ENCODE data around the gene LCAT.

Gene LCAT

DNA sequence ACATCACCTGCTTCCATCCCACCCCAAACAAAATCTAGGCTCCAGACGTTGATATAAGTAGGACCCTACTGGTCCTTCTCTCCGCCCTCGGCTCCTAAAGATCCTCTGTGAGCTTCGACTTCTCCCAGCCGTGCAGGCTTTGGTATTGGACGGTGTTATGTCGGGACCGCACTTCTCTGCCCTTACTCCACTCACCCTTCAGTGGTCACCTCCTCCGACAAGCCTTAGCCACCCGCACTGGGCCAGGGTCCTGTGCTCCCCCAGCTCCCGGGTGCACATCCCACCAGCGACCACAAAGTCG lies 8.9 kb downstream of the LCAT start:
- no peak for DNase-seq (ENCODE audit: low read depth, low spot score)
- H3K27ac ChIP-seq, result no peak overlapping the region

GRCh38 chr16:67934306-67935100 lies 9.4 kb downstream of the LCAT start:
- no peak for DNase-seq (ENCODE audit: low read depth, low spot score)
- no peak overlapping the region for H3K27ac ChIP-seq

DNA sequence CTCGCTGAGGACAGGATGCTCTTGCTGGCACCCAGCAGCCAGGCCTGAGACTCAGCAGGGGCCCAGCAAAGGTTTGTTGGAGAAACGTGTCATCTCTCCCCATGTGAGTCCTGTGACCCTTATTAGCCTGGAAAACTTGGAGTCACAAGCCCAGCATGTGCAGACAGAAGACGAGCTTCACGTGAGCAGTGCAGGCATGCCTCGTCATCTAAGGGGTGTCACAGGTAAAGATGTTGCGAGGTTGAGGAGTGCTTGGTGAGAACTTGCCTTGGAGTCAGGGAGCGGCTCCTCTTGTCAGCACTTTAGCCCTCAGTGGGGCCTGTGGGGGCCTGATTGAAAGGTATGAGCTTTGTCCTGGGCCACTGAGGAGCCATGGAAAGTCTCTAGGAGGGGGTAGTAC lies 10.1 kb downstream of the LCAT start:
- no peak overlapping the region for H3K27ac ChIP-seq

DNA sequence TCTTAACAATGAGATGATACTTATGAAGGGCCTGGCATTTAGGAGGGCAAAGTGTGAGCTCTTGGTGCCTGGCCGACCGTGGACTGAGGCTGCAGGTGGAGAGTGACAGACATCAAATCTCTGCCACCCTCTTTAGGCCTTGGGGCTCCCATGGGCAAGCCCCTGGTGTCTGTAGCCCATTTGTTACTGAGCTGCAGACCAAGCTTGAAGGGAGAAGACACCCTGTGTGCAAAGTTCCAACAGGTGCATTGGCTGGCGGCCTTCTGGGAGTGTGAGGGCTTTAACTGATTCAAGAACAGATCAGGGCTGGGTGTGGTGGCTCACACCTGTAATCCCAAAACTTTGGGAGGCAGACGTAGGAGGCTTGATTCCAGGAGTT lies 11.5 kb downstream of the LCAT start:
- H3K27ac ChIP-seq, result no peak overlapping the region
- DNase-seq (ENCODE audit: low read depth, low spot score), result no peak

More for the DNA sequence above, 10.1 kb downstream of the LCAT start:
- DNase-seq (ENCODE audit: low read depth, low spot score), result no peak

DNA sequence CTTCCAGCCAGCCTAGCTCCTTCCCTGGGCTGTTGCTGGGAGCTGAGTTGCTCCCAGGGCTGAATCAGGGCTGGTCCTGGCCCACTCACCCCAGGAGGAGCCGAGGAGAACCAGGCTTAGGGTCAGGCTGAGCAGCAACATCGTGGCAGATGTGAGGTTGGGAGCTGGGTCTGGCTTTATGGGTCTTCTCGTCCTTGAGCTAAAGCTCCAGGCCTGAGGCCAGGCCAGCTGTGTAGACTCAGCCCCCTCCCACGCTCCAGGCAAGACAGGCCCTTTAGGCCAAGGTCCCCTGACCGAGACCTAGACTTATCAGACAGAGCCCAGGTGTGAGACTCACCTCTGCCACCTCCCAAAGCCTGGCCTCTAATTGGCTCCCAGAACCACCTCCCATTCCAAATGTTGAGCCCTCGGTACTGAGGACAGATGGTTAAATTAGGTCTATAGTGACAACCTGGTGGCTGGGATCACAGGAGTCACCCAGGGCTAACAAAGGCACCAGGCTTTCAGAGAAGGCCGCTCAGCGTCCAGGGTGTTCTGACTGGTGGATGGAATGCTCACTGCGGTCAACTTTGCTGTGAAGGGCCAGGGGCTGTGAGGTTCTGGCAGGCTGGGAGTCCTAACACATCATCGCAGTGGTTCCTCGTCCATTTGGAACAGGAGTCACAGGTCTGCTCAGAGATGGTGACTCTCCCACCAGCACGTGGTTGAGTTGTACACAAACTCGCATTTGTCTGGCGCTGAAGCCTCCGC lies 12.0 kb downstream of the LCAT start, which contains the start of gene CTRL:
CTRL (minus strand) TSS at position 151 of the 750 bp plus-strand sequence; CDS start at position 141, 10 bp downstream.
- no peak for DNase-seq (ENCODE audit: low read depth, low spot score)
- H3K27ac ChIP-seq, result no peak within 1 kb of the TSS

GRCh38 chr16:67930678-67931211 lies 13.2 kb downstream of the LCAT start:
- H3K27ac ChIP-seq, result no peak overlapping the region
- DNase-seq (ENCODE audit: low read depth, low spot score), result no peak

GRCh38 chr16:67930191-67930590 lies 13.7 kb downstream of the LCAT start:
- no peak for DNase-seq (ENCODE audit: low read depth, low spot score)
- H3K27ac ChIP-seq, result no peak overlapping the region

GRCh38 chr16:67928561-67929364 lies 15.2 kb downstream of the LCAT start:
- no peak overlapping the region for H3K27ac ChIP-seq
- no peak for DNase-seq (ENCODE audit: low read depth, low spot score)

- no peak for DNase-seq (ENCODE audit: low read depth, low spot score)
- no peak overlapping the region for H3K27ac ChIP-seq
Measured at GRCh38 chr16:67928147-67928546, 15.8 kb downstream of the LCAT start.

DNA sequence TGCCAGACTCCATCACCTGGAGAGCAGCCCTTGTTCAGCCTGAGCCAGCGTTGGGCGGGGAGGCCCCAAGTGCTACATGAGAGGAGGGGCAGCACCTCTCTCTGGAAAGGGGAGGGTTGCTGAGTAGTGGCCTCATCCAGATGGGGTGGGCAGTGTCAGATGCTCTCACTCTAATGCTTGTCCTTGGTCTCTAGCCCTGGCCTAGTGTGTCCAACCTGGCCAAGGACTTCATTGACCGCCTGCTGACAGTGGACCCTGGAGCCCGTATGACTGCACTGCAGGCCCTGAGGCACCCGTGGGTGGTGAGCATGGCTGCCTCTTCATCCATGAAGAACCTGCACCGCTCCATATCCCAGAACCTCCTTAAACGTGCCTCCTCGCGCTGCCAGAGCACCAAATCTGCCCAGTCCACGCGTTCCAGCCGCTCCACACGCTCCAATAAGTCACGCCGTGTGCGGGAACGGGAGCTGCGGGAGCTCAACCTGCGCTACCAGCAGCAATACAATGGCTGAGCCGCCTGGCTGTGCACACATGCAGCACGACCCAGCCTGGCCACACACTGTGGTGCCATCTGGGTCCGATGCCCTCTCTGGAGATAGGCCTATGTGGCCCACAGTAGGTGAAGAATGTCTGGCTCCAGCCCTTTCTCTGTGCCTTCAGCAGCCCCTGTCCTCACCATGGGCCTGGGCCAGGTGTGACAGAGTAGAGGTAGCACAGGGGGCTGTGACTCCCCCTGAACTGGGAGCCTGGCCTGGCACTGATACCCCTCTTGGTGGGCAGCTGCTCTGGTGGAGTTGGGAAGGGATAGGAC lies 16.6 kb downstream of the LCAT start:
- no peak overlapping the region for H3K27ac ChIP-seq
- DNase-seq (ENCODE audit: low read depth, low spot score), result no peak

GRCh38 chr16:67926181-67926750 lies 17.7 kb downstream of the LCAT start:
- no peak for DNase-seq (ENCODE audit: low read depth, low spot score)
- H3K27ac ChIP-seq, result peak overlapping the region; percentile 12

DNA sequence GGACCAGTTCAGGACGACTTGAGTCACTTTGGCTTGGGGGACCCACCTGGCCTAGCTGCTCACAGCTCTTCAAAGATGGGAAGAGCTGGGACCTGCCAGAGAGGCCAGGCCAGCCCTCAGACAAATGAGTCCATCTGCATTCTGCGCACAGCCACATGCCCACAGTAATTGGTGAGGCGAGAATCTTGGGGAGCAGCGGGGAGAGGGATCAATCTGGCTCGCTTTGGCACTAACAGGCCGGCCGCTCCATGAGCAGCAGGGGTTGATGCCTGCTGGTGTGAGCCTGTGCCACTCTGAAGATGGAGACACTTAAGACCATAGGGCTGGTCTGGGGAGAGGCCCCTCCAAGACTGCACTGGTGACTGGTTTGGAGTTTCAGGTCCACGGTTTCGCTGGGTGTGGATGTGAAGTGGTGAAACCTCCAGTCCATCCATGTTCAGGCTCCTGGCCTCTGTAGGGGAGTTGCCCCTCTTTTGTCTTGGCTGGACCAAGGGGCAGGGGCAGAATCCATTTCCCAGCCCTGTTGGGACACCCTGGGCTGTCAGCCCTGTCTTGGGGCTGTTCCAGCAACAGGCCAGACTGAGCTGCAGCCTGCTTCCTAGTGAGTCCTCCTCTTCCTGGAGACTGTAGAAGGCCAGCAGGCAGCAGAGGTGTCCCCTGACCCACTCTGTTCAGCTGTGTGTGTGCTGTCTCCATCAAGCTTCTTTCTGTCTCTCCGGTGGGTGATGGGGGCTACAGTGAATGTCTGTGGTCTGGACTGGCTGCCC lies 19.6 kb downstream of the LCAT start:
- no peak for DNase-seq (ENCODE audit: low read depth, low spot score)
- H3K27ac ChIP-seq, result peak overlapping the region; percentile 21

DNA sequence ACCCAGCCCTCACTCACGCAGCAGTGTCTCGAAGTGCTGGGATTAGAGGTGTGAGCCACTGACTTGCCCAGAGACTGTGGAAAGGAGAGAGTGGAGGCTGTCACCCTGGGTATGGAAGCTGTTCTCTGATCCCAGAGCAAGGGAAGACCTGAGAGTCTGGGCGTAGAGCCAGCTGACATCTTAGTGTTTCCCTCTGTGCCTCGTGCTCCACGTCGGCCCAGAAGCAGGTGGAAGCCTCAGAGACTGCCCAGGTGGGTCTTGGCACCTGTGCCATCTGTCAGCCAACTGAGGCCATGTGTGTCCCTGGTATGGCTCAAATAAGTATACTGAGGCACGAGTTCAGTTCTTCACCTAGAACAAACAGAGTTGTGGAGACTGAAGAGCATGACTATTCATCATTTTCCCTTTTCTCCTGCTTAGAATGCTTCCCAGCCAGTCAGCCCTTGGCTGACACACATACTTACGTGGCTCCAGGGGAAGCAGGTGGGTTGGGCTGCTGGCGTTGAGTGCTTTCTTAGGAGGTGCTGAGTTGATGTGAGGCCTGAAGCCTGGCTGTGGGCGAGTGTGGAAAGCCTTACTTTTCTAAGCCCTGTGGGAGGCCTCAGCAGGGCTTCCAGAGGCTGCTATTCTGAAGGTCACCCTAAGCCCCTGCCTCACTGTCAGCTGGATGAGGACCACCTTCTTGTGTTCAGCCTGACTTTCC lies 20.4 kb downstream of the LCAT start:
- DNase-seq (ENCODE audit: low read depth, low spot score), result no peak
- H3K27ac ChIP-seq, result peak overlapping the region; percentile 21

DNA sequence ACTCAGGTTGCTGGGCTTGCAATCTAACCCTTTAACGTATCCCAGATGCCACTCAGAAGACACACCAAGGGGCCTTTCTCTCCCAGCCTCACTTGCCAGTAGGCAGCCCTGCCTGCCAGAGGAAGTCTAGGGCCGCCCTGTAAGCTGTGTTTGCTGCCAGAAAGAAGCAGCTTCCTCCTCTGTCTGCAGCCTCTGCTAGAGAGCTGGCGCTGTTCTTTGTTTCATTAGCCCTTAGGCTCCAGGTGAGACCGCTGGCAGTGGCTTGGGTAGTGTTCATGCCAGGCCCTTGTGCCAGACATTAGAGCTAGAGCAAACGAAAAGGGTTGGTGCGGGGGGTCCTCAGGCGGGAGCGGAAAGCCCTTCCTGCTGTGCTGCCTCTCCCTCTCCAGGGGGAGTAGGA lies 21.2 kb downstream of the LCAT start:
- H3K27ac ChIP-seq, result peak overlapping the region; percentile 21
- DNase-seq (ENCODE audit: low read depth, low spot score), result no peak

DNA sequence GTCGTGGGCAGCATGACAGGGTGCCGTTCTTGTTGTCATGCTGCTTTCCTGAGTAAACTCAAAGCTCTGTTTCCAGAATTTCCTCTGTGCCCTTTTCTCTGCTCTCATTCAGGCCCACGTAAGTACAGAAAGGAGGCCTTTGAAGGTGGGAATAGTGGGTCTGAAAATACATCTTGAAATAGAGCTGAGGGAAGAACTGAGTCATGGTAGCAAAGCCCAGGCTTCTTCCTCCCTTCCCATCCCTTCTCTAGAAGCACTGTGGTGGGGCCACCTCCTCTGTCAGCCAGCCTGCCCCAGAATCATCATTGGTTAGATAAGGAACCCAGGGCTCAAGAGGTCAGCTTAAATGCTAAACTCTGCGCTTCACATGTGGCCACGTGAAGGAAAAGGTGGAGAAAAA lies 21.7 kb downstream of the LCAT start:
- no peak for DNase-seq (ENCODE audit: low read depth, low spot score)
- no peak overlapping the region for H3K27ac ChIP-seq

DNA sequence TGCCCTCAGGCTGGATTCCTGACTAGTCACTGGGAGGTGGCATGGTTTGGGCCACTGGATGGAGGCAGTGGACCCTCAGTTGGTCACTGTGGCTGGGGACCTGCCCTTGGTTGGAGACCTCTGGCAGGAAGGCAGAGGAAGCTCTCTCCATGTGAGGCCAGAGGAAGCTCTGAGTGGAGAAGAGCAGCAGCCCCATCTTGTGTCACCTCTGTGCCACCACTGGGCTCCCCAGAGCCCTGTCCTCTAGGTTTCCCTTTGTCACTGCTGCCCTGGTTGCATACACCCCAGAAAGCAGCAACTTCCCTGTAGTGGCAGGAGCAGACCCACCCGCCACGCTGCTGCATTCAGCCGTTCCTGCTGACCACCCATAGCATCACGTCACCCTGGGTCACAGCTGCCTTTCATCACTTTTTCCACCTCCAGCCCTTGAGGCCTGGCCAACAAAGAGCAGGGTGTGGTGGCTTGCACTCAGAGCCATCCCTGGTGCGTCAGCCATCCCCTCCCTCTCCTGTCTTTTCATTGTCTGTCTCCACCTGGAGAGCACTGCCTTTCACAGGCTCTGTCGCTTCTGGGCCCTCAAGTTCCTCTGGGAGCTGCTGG lies 24.2 kb downstream of the LCAT start:
- H3K27ac ChIP-seq, result no peak overlapping the region

GRCh38 chr16:67917852-67918236 lies 26.1 kb downstream of the LCAT start:
- DNase-seq (ENCODE audit: low read depth, low spot score), result peak; percentile 57
- no peak overlapping the region for H3K27ac ChIP-seq

More for the DNA sequence above, 24.2 kb downstream of the LCAT start:
- DNase-seq (ENCODE audit: low read depth, low spot score), result no peak
